ENCODE measurements around the gene ZNF292. TPM values are rescaled to one million over a fixed set of nuclear protein-coding genes. Genes with fewer than 3 reads are reported as not detected.

The ZNF292 gene
- polyA plus RNA-seq, 1 of the 3 experiments (the other 2 are of a cell fraction): 3.2 TPM

DNA sequence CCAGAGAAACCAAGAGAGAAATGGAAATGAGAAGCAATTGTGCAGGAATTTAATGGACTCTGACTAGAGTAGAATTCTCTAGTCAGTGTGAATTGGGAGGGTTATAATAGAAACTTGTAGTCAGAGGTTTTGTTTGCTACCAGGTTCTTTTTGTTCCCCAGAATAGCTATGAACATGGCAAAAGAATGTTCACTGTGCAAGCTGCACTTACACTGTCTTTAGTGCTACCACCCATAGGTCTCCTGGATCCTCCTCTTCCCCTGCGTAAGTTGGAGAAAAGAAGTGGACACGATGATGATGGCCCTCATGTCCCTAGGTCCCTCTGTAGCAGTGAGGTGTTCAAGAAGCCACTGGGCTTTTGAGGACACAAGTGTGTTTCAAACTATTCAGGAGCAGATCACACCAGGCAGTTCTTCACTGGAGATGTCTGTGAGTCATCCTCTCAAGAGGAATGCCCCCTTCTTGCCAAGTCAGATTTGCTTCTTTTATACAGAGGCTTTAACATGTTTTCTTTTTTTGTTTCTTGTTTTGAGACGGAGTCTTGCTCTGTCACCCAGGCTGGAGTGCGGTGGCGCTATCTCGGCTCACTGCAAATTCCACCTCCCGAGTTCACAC lies 119.4 kb downstream of the ZNF292 start:
- Histone ChIP-seq H3K4me3 (ENCODE audit: low read depth in 2 of 2, low read length in 1 of 2) (no peak overlapping the region), H3K9ac (no peak overlapping the region), H3K4me1 (ENCODE audit: control insufficient read depth in 1 of 2, insufficient read depth in 2 of 2, low read depth in 1 of 2, low read length in 1 of 2) (peaks cover 6 to 7% of the 10 kb centered on the region in 2 experiments; a peak in 2 of 4 replicates), H2AFZ (ENCODE audit: low read depth) (no peak overlapping the region), H3K79me2 (ENCODE audit: insufficient read depth) (no peaks in the 10 kb centered on the region), H3K27me3 (ENCODE audit: insufficient read depth) (no peaks in the 10 kb centered on the region), H3K9me2 (no peaks in the 10 kb centered on the region), H3K36me3 (replicated peaks in 1 of 2; ENCODE audit: control insufficient read depth in 1 of 2, insufficient read depth in 2 of 2, low read length in 1 of 2) (no peaks in the 10 kb centered on the region), H4K20me1 (ENCODE audit: insufficient read depth) (no peaks in the 10 kb centered on the region; the same call in 1 of the 2 replicates), H3K27ac (ENCODE audit: low read depth in 2 of 2, low read length in 1 of 2) (peak overlapping the region in 1 of 2 experiments; percentile 32; a peak in 1 of 4 replicates), H3F3A (replicated peaks; ENCODE audit: insufficient read depth) (peaks cover 13% of the 10 kb centered on the region), H3K9me3 (no peaks in the 10 kb centered on the region), H3K4me2 (no peak overlapping the region)
- ChIA-PET POLR2A (no interaction called here), CTCF (interaction anchor here (1.0 kb wide), 1 partner anchor 40 kb away, joined by 3 read pairs; no protein-coding TSS in a partner anchor)
- 80% methylated on average over 7 of the region's 7 CpGs for WGBS (ENCODE audit: low lambda C conversion rate)
- DNase-seq: no peak
- peak; percentile 56; the same call in 1 of the 2 replicates for TF ChIP-seq FOSL2 (IDR thresholded peaks at IDR 0.05; ENCODE audit: borderline replicate concordance, low read depth)
- no peak for TF ChIP-seq PBX3 (IDR thresholded peaks at IDR 0.05)

GRCh38 chr6:87276624-87277023 lies 121.3 kb downstream of the ZNF292 start:
- DNase-seq: no peak
- Histone ChIP-seq H3F3A (replicated peaks; ENCODE audit: insufficient read depth) (peaks cover 13% of the 10 kb centered on the region), H3K27ac (ENCODE audit: low read depth in 2 of 2, low read length in 1 of 2) (no peak overlapping the region), H3K4me1 (ENCODE audit: control insufficient read depth in 1 of 2, insufficient read depth in 2 of 2, low read depth in 1 of 2, low read length in 1 of 2) (peaks cover 6 to 7% of the 10 kb centered on the region in 2 experiments; a peak in 2 of 4 replicates), H3K4me3 (ENCODE audit: low read depth in 2 of 2, low read length in 1 of 2) (no peak overlapping the region), H3K36me3 (replicated peaks in 1 of 2; ENCODE audit: control insufficient read depth in 1 of 2, insufficient read depth in 2 of 2, low read length in 1 of 2) (no peaks in the 10 kb centered on the region), H2AFZ (ENCODE audit: low read depth) (no peak overlapping the region), H3K9me2 (no peaks in the 10 kb centered on the region), H3K79me2 (ENCODE audit: insufficient read depth) (no peaks in the 10 kb centered on the region), H4K20me1 (ENCODE audit: insufficient read depth) (no peaks in the 10 kb centered on the region; the same call in 1 of the 2 replicates), H3K9ac (no peak overlapping the region), H3K4me2 (no peak overlapping the region), H3K27me3 (ENCODE audit: insufficient read depth) (no peaks in the 10 kb centered on the region), H3K9me3 (no peaks in the 10 kb centered on the region)
- TF ChIP-seq, protein P1, sequence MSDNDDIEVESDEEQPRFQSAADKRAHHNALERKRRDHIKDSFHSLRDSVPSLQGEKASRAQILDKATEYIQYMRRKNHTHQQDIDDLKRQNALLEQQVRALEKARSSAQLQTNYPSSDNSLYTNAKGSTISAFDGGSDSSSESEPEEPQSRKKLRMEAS (IDR thresholded peaks at IDR 0.05; ENCODE audit: low read depth): no peak
- no peak for TF ChIP-seq FOXJ3 (CRISPR knock-in tag; IDR thresholded peaks at IDR 0.05)
- no peak for TF ChIP-seq EP300 (IDR thresholded peaks at IDR 0.05; ENCODE audit: borderline replicate concordance in 1 of 2, low read depth in 1 of 2, low read length in 1 of 2)
- TF ChIP-seq, protein P2, sequence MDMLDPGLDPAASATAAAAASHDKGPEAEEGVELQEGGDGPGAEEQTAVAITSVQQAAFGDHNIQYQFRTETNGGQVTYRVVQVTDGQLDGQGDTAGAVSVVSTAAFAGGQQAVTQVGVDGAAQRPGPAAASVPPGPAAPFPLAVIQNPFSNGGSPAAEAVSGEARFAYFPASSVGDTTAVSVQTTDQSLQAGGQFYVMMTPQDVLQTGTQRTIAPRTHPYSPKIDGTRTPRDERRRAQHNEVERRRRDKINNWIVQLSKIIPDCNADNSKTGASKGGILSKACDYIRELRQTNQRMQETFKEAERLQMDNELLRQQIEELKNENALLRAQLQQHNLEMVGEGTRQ (IDR thresholded peaks at IDR 0.05; ENCODE audit: borderline replicate concordance, low read depth, low read length): no peak
- TF ChIP-seq SMC3 (IDR thresholded peaks at IDR 0.05; ENCODE audit: low read depth, low read length): no peak
- ChIA-PET POLR2A (interaction anchor here (0.5 to 1.2 kb wide), 2 partner anchors 15 to 130 kb away, joined by 3 to 4 read pairs; no protein-coding TSS in a partner anchor), CTCF (interaction anchor here (0.6 to 2.6 kb wide), 14 partner anchors 9 to 1356 kb away, joined by 3 to 9 read pairs (median 4); partner anchors contain the start of gene SMIM8)
- 88% methylated on average over 1 of the region's 1 CpG for WGBS (ENCODE audit: low lambda C conversion rate)

Measured in SK-N-SH (cell line).